ENCODE measurements around the gene KCNQ1. TPM values are rescaled to one million over a fixed set of nuclear protein-coding genes. Genes with fewer than 3 reads are reported as not detected.

The KCNQ1 gene
- total RNA-seq, 1 donor from 2014 or later: 2.7 TPM

DNA sequence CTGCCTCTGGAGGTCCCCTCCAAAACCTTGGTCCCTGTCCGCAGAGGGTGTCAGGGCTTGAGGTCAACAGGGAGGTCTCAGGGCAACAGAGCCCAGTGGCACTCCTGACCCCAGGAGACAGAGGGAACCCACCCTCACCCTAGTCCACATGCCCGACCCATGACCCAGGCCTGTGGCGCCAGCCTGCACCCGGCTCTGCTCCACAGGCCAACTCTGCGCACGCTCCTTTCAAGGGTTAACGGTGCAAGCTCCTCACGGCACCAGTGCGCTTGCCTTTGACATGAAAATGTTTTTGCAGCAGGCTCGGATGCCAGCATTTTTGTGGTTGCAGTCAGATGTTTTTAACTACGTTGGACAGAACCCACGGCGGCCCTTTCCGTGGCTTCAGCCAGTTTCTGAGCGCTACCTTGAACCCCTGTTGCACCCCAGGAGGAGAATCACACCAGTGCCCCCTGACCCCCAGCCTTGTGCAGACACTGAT lies 372.2 kb downstream of the KCNQ1 start:
- Histone ChIP-seq H3K27me3 (no peaks in the 10 kb centered on the region), H3K4me1 (peaks cover 25% of the 10 kb centered on the region), H3K36me3 (no peaks in the 10 kb centered on the region), H3K9me3 (no peaks in the 10 kb centered on the region), H3K4me3 (no peak overlapping the region), H3K27ac (peak overlapping the region; percentile 29)
- DNase-seq (ENCODE audit: extremely low spot score in 2 of 2): no peak
- intact Hi-C loops (cut with DNase I): no loop called here
- TF ChIP-seq POLR2AphosphoS5 (IDR thresholded peaks at IDR 0.05; ENCODE audit: insufficient read depth in 1 of 2, low read depth in 1 of 2) (peak in 1 of 2 donors; percentile 48), POLR2A (IDR thresholded peaks at IDR 0.05) (no peak)

DNA sequence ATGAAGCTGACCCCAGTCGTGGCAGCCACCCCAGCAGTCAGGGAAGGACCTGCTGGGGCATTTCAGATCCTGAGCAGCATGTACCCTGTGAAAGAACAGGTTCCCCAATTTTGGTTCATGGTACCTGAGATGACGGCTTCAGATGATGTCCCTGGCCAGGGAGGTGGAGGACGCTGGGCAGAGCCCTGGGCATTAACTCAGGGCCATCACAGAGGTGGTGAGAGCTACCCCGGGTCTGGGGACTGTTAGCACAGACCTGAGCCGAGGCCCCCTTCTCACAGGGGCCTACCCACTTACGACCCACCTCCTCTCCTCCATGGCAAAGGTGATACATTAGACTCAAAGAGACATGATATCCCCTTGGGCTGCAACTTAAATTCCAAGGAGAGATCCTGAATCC lies 372.6 kb downstream of the KCNQ1 start:
- Histone ChIP-seq H3K36me3 (no peaks in the 10 kb centered on the region), H3K4me1 (peaks cover 21% of the 10 kb centered on the region), H3K9me3 (no peaks in the 10 kb centered on the region), H3K27me3 (no peaks in the 10 kb centered on the region), H3K4me3 (no peak overlapping the region), H3K27ac (peak overlapping the region; percentile 29)
- TF ChIP-seq POLR2AphosphoS5 (IDR thresholded peaks at IDR 0.05; ENCODE audit: insufficient read depth in 1 of 2, low read depth in 1 of 2) (no peak), POLR2A (IDR thresholded peaks at IDR 0.05) (no peak), CTCF (IDR thresholded peaks at IDR 0.05) (no peak)
- DNase-seq (ENCODE audit: extremely low spot score in 2 of 2): no peak
- intact Hi-C loops (cut with DNase I): no loop called here

DNA sequence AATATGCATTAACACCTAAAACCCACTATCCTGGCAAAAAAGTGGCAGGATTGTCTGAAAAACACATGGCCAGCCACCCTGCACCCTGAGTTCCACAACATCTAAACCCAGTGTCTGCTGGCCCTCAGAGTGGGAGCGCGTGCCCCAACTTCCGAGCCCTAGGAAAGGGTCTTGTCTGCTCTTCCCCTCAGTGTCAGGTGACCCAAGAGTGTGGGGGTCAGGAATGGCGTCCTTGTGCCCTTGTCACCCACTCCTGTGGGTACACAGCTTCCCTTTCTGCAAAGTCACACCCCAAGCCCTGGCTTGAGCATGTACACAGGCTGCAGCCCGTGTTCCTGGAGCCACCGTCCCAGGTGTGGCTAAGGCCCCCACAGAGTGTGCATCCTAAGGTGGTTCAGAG lies 373.2 kb downstream of the KCNQ1 start:
- intact Hi-C loops (cut with DNase I): no loop called here
- peaks cover 15% of the 10 kb centered on the region for H3K4me1 ChIP-seq
- DNase-seq (ENCODE audit: extremely low spot score in 2 of 2): no peak
- H3K9me3 ChIP-seq: no peaks in the 10 kb centered on the region
- H3K4me3 ChIP-seq: no peak overlapping the region
- H3K36me3 ChIP-seq: no peaks in the 10 kb centered on the region
- TF ChIP-seq POLR2AphosphoS5 (IDR thresholded peaks at IDR 0.05; ENCODE audit: insufficient read depth in 1 of 2, low read depth in 1 of 2) (no peak), POLR2A (IDR thresholded peaks at IDR 0.05) (no peak), CTCF (IDR thresholded peaks at IDR 0.05) (no peak)
- H3K27ac ChIP-seq: peak overlapping the region; percentile 29
- H3K27me3 ChIP-seq: no peaks in the 10 kb centered on the region

- no peaks in the 10 kb centered on the region for H3K9me3 ChIP-seq
- DNase-seq (ENCODE audit: extremely low spot score in 2 of 2): no peak
- H3K4me3 ChIP-seq: no peak overlapping the region
- intact Hi-C loops (cut with DNase I): no loop called here
- TF ChIP-seq CTCF (IDR thresholded peaks at IDR 0.05) (no peak), POLR2AphosphoS5 (IDR thresholded peaks at IDR 0.05; ENCODE audit: insufficient read depth in 1 of 2, low read depth in 1 of 2) (no peak), POLR2A (IDR thresholded peaks at IDR 0.05) (no peak)
- no peaks in the 10 kb centered on the region for H3K27me3 ChIP-seq
- no peak overlapping the region for H3K27ac ChIP-seq
- H3K36me3 ChIP-seq: no peaks in the 10 kb centered on the region
- H3K4me1 ChIP-seq: peaks cover 14% of the 10 kb centered on the region
Measured at GRCh38 chr11:2818503-2818902, 373.7 kb downstream of the KCNQ1 start.

- TF ChIP-seq CTCF (IDR thresholded peaks at IDR 0.05): no peak
- TF ChIP-seq POLR2A (IDR thresholded peaks at IDR 0.05): no peak
- TF ChIP-seq POLR2AphosphoS5 (IDR thresholded peaks at IDR 0.05; ENCODE audit: insufficient read depth in 1 of 2, low read depth in 1 of 2): no peak
- Histone ChIP-seq H3K36me3 (no peaks in the 10 kb centered on the region), H3K4me3 (no peak overlapping the region), H3K27ac (no peak overlapping the region), H3K4me1 (peaks cover 14% of the 10 kb centered on the region), H3K9me3 (no peaks in the 10 kb centered on the region), H3K27me3 (no peaks in the 10 kb centered on the region)
- DNase-seq (ENCODE audit: extremely low spot score in 2 of 2): no peak
- intact Hi-C loops (cut with DNase I): no loop called here
Measured at GRCh38 chr11:2819316-2819715, 374.5 kb downstream of the KCNQ1 start.
